ENCODE measurements around the gene GDPD5. TPM values are rescaled to one million over a fixed set of nuclear protein-coding genes. Genes with fewer than 3 reads are reported as not detected.

The GDPD5 gene
- polyA plus RNA-seq, 3 donors, result 4.9 to 39.0 (median 7.6) TPM

GRCh38 chr11:75547177-75547576 is 21.4 kb upstream of the GDPD5 start:
- no peak overlapping the region for H3K27ac Mint-ChIP-seq
- no CpG with 5 or more reads among the region's 1 CpG for WGBS (ENCODE audit: insufficient coverage)
- peaks cover 4 to 11% (median 5%) of the 10 kb centered on the region in 3 donors for H3K27me3 Mint-ChIP-seq (ENCODE audit: low read depth in 3 of 3)
- Histone ChIP-seq H3K27me3 (ENCODE audit: control insufficient read depth in 2 of 2, insufficient read depth in 2 of 2, low read length in 2 of 2) (no peaks in the 10 kb centered on the region), H4K20me1 (ENCODE audit: insufficient read depth, low read length) (no peaks in the 10 kb centered on the region), H3K9me3 (replicated peaks in 1 of 2; ENCODE audit: control insufficient read depth in 1 of 2, insufficient read depth in 1 of 2, low read length in 2 of 2) (no peaks in the 10 kb centered on the region), H3K36me3 (replicated peaks in 1 of 2; ENCODE audit: control insufficient read depth in 1 of 2, insufficient read depth in 2 of 2, low read length in 2 of 2) (no peaks in the 10 kb centered on the region), H3K4me3 (replicated peaks in 1 of 3; ENCODE audit: low read depth in 2 of 3, low read length in 3 of 3) (no peak overlapping the region), H3K27ac (ENCODE audit: low read depth in 1 of 2, low read length in 2 of 2) (no peak overlapping the region), H2AFZ (ENCODE audit: insufficient read depth, low read depth, low read length, poor library complexity, severe bottlenecking) (no peak overlapping the region), H3K79me2 (ENCODE audit: insufficient read depth, low read length) (no peaks in the 10 kb centered on the region), H3K4me2 (replicated peaks; ENCODE audit: extremely low read depth, low read length, poor library complexity, severe bottlenecking) (no peak overlapping the region), H3K4me1 (ENCODE audit: control insufficient read depth in 1 of 2, insufficient read depth in 2 of 2, low read length in 2 of 2) (no peaks in the 10 kb centered on the region), H3K9ac (ENCODE audit: insufficient read depth, low read length, poor library complexity, severe bottlenecking) (no peak overlapping the region)
- peaks cover 0 to 1% (median 0%) of the 10 kb centered on the region in 7 donors for H3K9me3 Mint-ChIP-seq
- intact Hi-C loops (cut with micrococcal nuclease), result no loop called here
- no peak for TF ChIP-seq CTCF (IDR thresholded peaks at IDR 0.05)
- H3K4me3 Mint-ChIP-seq, result no peak overlapping the region
- no peaks in the 10 kb centered on the region for H3K36me3 Mint-ChIP-seq
- no peak for DNase-seq
- no peaks in the 10 kb centered on the region for H3K4me1 Mint-ChIP-seq

- TF ChIP-seq CTCF (IDR thresholded peaks at IDR 0.05), result no peak
- no peak overlapping the region for H3K9ac ChIP-seq (ENCODE audit: insufficient read depth, low read length, poor library complexity, severe bottlenecking)
- WGBS (ENCODE audit: insufficient coverage), result 95% methylated on average over 5 of the region's 6 CpGs
- H4K20me1 ChIP-seq (ENCODE audit: insufficient read depth, low read length), result no peaks in the 10 kb centered on the region
- Mint-ChIP-seq H3K4me1 (no peaks in the 10 kb centered on the region), H3K4me3 (no peak overlapping the region), H3K27me3 (ENCODE audit: low read depth in 3 of 3) (peaks cover 2 to 5% (median 5%) of the 10 kb centered on the region in 3 donors), H3K36me3 (no peaks in the 10 kb centered on the region), H3K9me3 (peaks cover 0 to 1% (median 0%) of the 10 kb centered on the region in 7 donors), H3K27ac (no peak overlapping the region)
- no peak overlapping the region for H3K4me2 ChIP-seq (replicated peaks; ENCODE audit: extremely low read depth, low read length, poor library complexity, severe bottlenecking)
- H3K27me3 ChIP-seq (ENCODE audit: control insufficient read depth in 2 of 2, insufficient read depth in 2 of 2, low read length in 2 of 2), result no peaks in the 10 kb centered on the region
- H3K9me3 ChIP-seq (replicated peaks in 1 of 2; ENCODE audit: control insufficient read depth in 1 of 2, insufficient read depth in 1 of 2, low read length in 2 of 2), result no peaks in the 10 kb centered on the region
- intact Hi-C loops (cut with micrococcal nuclease), result no loop called here
- H3K79me2 ChIP-seq (ENCODE audit: insufficient read depth, low read length), result no peaks in the 10 kb centered on the region
- H2AFZ ChIP-seq (ENCODE audit: insufficient read depth, low read depth, low read length, poor library complexity, severe bottlenecking), result no peak overlapping the region
- H3K4me3 ChIP-seq (replicated peaks in 1 of 3; ENCODE audit: low read depth in 2 of 3, low read length in 3 of 3), result no peak overlapping the region
- H3K36me3 ChIP-seq (replicated peaks in 1 of 2; ENCODE audit: control insufficient read depth in 1 of 2, insufficient read depth in 2 of 2, low read length in 2 of 2), result no peaks in the 10 kb centered on the region
- no peaks in the 10 kb centered on the region for H3K4me1 ChIP-seq (ENCODE audit: control insufficient read depth in 1 of 2, insufficient read depth in 2 of 2, low read length in 2 of 2)
- no peak for DNase-seq
- no peak overlapping the region for H3K27ac ChIP-seq (ENCODE audit: low read depth in 1 of 2, low read length in 2 of 2)
Measured at GRCh38 chr11:75543806-75544205, 18.1 kb upstream of the GDPD5 start.
